Testis (tissue), 2 donors: Measurements from ENCODE around the gene PPP4R1.

Source experiments
- POLR2A ChIP-seq: fragments of 450-650 bp; IDR thresholded peaks from one replicate; pipeline ENCODE4 v1.6.1; 2017; ENCODE audit warnings: antibody characterized with exemption, mild to moderate bottlenecking, moderate library complexity
- TF ChIP-seq, protein P1 (sequence below), 3 experiments: fragments of 450-650 bp in 2 of 3; fragments of 200-600 bp in 1 of 3; sonication (generic) in 1 of 3; IDR thresholded peaks; one replicate each; pipeline ENCODE4 v1.5.1; 2016 to 2019; ENCODE audit warnings: antibody characterized with exemption in 3 of 3, mild to moderate bottlenecking in 2 of 3, moderate library complexity in 1 of 3

DNA sequence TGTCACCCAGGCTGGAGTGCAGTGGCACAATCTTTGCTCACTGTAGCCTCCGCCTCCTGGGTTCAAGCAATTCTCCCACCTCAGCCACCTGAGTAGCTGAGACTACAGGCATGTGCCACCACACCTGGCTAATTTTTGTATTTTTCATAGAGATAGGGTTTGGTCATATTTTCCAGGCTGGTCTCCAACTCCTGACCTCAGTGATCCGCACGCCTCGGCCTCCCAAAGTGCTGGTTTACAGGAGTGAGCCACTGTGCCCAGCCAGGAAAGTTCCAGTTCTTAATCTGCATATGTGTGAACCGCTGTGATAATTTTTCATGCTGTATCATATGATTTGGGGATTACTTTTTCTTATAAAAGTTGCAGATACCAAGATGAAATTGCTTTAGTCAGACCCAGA is 14.6 kb upstream of the PPP4R1 start:
- TF ChIP-seq, protein P1, sequence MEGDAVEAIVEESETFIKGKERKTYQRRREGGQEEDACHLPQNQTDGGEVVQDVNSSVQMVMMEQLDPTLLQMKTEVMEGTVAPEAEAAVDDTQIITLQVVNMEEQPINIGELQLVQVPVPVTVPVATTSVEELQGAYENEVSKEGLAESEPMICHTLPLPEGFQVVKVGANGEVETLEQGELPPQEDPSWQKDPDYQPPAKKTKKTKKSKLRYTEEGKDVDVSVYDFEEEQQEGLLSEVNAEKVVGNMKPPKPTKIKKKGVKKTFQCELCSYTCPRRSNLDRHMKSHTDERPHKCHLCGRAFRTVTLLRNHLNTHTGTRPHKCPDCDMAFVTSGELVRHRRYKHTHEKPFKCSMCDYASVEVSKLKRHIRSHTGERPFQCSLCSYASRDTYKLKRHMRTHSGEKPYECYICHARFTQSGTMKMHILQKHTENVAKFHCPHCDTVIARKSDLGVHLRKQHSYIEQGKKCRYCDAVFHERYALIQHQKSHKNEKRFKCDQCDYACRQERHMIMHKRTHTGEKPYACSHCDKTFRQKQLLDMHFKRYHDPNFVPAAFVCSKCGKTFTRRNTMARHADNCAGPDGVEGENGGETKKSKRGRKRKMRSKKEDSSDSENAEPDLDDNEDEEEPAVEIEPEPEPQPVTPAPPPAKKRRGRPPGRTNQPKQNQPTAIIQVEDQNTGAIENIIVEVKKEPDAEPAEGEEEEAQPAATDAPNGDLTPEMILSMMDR (IDR thresholded peaks at IDR 0.05): no peak
- no peak for TF ChIP-seq POLR2A
